Ectodermal cell (in vitro differentiated cells): ENCODE data around the gene DLG1.

Experiments
- H3K27ac ChIP-seq: 2 replicates; pipeline ENCODE4 v1.7.0; 2013; ENCODE audit warnings: mild to moderate bottlenecking, low read depth, low read length; ENCODE audit not compliant: insufficient read depth, poor library complexity, severe bottlenecking
- H3K27me3 ChIP-seq: 2 replicates; pipeline ENCODE4 v1.7.0; 2013; ENCODE audit warnings: mild to moderate bottlenecking, low read length; ENCODE audit not compliant: insufficient read depth, control insufficient read depth, poor library complexity, severe bottlenecking
- H3K36me3 ChIP-seq: one replicate; pipeline ENCODE4 v1.7.0; 2013; ENCODE audit warnings: low read length; ENCODE audit not compliant: control insufficient read depth, insufficient read depth
- H3K4me1 ChIP-seq: one replicate; pipeline ENCODE4 v1.7.0; 2013; ENCODE audit warnings: low read length; ENCODE audit not compliant: control insufficient read depth, insufficient read depth
- H3K4me3 ChIP-seq: 2 replicates; pipeline ENCODE4 v1.7.0; 2013; ENCODE audit warnings: low read depth, low read length, control low read depth; ENCODE audit not compliant: insufficient read depth
- H3K9me3 ChIP-seq: 2 replicates; pipeline ENCODE4 v1.7.0; 2013; ENCODE audit warnings: mild to moderate bottlenecking, low read length, moderate library complexity; ENCODE audit not compliant: control insufficient read depth
- WGBS, 2 experiments: methylation state at CpG; one replicate each; pipeline ENCODE4 v1.1.7; 2013; ENCODE audit warnings: missing lambda C conversion rate in 2 of 2; 5-methylcytosine and 5-hydroxymethylcytosine counted together

DLG1 gene

DNA sequence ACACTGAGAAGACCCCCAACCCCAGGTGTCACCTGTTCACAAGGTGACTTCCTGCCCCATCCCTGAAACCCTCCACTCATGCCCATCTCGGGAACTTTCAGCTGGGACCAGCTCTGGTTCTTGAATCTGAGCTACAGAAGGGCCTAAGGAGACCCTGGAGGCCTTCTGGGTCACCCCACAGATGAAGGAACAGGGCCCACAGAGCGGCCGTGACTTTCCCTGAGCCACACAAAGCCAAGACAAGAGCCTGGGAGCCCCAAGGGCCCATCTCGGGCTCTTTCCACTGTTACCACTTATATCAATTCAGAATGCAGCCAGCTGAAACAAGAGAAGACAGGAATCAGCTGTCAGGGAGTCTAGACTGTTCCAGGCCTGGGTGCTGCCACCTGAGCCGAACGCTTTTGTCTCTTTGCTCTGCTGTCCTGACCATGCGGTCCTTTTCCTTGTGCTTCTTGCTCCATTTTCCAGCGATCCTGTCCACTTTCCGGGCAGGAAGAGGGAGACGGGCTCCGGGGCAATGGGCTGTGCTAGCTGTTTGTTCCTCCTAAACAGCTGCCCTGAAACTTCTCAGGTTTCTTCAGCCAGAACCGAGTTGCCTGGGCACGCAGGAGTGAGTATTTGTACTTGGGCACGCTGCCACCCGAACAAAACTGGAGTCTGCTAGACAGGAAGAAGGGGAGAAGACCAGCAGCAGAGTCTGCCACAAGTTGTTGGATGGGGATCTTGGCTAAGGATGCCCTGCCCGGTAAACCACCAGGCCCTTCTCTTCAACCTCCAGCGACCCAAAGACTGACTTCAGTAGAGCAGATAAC lies 301.8 kb downstream of the DLG1 start:
- no peaks in the 10 kb centered on the region for H3K27me3 ChIP-seq
- peaks cover 7% of the 10 kb centered on the region for H3K4me1 ChIP-seq
- H3K27ac ChIP-seq, result no peak overlapping the region
- no peaks in the 10 kb centered on the region for H3K36me3 ChIP-seq
- no peaks in the 10 kb centered on the region for H3K9me3 ChIP-seq
- 86 to 89% methylated on average over 17 of the region's 17 CpGs for WGBS, 2 experiments
- H3K4me3 ChIP-seq, result no peak overlapping the region

DNA sequence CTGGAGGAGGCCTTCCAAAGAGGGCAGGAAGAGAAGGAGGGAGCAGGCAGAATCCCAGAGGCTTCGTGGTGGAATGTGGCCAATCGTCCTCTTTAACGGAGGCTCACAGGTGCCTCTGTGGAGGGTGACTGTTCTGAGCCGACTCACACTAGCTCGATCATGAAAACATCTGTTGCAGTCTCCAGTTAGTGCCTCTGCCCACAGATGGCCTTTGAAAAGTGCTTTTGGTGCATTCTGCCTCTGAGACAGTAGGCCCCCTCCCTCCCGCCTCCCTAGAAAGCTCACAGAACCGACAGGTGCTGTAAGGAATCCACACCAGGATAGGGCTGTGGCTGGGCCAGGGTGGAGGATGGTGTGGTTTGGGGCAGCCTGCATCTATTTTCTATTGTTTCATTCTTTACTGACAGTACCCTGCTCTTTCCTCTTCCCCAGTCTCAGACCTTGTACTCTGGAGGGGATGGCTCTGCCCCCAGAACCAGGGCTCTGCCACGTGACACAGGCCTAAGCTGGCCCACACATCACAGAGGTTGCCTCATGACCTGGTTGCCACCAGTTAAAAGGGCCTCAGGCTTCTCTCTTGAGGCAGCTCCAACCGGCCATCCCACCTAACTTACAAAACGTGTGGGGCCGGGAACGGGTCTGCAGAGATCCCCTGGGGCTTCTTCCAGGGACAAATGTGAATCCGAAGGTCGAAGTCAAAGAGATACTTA lies 302.6 kb downstream of the DLG1 start:
- WGBS, 2 experiments, result 87 to 91% methylated on average over 14 of the region's 14 CpGs
- Histone ChIP-seq H3K4me3 (no peak overlapping the region), H3K36me3 (no peaks in the 10 kb centered on the region), H3K27me3 (no peaks in the 10 kb centered on the region), H3K27ac (no peak overlapping the region), H3K4me1 (peaks cover 7% of the 10 kb centered on the region), H3K9me3 (no peaks in the 10 kb centered on the region)

DNA sequence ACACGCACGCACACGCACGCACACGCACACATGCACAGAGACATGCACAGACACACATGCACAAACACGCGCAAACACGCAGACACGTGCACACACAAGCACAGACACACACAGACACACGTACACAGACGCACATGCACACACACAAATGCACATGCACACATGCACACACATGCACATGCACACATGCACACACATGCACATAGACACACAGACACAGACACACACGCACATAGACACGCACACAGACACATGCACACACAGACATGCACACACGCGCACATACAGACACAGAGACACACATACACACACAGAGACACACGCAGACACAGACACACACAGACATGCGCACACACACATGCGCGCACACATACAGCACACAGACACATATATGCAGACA lies 303.4 kb downstream of the DLG1 start:
- H3K27ac ChIP-seq, result no peak overlapping the region
- H3K4me3 ChIP-seq, result no peak overlapping the region
- WGBS, 2 experiments, result 91 to 93% methylated on average over 19 of the region's 19 CpGs
- no peaks in the 10 kb centered on the region for H3K27me3 ChIP-seq
- H3K36me3 ChIP-seq, result no peaks in the 10 kb centered on the region
- H3K4me1 ChIP-seq, result peaks cover 7% of the 10 kb centered on the region
- H3K9me3 ChIP-seq, result no peaks in the 10 kb centered on the region

DNA sequence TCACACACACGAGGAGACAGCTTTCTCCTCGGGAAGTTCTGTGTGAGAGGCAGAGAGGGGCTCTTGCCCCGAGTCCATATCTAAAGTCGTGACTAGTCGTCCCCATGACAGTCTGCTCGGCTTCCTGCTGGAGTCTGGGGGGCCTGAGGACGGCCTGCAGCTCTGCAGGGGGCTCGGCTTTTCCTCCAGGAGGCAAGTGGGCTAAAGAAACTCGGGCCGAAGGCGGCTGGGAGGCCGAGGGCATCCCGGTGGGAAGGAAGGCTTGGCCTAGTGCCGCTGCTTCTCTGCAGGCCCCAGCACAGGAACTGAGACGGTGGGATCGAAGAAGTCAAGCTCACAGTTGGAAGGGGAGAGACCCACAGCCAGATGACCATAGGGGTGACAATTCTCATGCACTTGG lies 304.4 kb downstream of the DLG1 start:
- 55 to 63% methylated on average over 16 of the region's 16 CpGs for WGBS, 2 experiments
- peaks cover 7% of the 10 kb centered on the region for H3K4me1 ChIP-seq
- no peaks in the 10 kb centered on the region for H3K36me3 ChIP-seq
- no peak overlapping the region for H3K4me3 ChIP-seq
- no peak overlapping the region for H3K27ac ChIP-seq
- H3K9me3 ChIP-seq, result no peaks in the 10 kb centered on the region
- no peaks in the 10 kb centered on the region for H3K27me3 ChIP-seq
